Pancreas (tissue), 10 donors: ENCODE measurements around the gene GABRA5. TPM values are rescaled to one million over a fixed set of nuclear protein-coding genes. Genes with fewer than 3 reads are reported as not detected.

Source experiments
- ATAC-seq, 4 donors: fragments of 200-7000 bp; cut with Tn5 transposase; one replicate each; pipeline versions ENCODE4 v1.8.0 to v1.9.1; 2020; ENCODE audit warnings: mild to moderate bottlenecking in 4 of 4, moderate library complexity in 4 of 4
- DNase-seq, 6 donors: peaks; one replicate each; pipeline ENCODE4 v3.0.0-alpha.2; 2020
- FAIRE-seq: peaks from 2 replicates; lab custom pipeline; 2012; peaks lifted over from hg19 to GRCh38; lab: Jason Lieb, UNC
- H3K27ac ChIP-seq, 4 donors: fragments of 200-600 bp; sonication (generic); 1 replicate in 3 of 4; 2 replicates in 1 of 4; pipeline versions ENCODE4 v1.5.0 to v1.8.0; 2020
- H3K27me3 ChIP-seq, 4 donors: fragments of 200-600 bp; one replicate each; pipeline ENCODE4 v1.8.0; 2021
- H3K36me3 ChIP-seq, 3 donors: fragments of 200-600 bp; sonication (generic) in 1 of 3; one replicate each; pipeline versions ENCODE4 v1.5.0 to v1.8.0; 2020 to 2021
- H3K4me1 ChIP-seq, 3 donors: fragments of 200-600 bp; one replicate each; pipeline ENCODE4 v1.8.0; 2021
- H3K4me3 ChIP-seq, 4 donors: fragments of 200-600 bp; sonication (generic) in 2 of 4; one replicate each; pipeline versions ENCODE4 v1.5.0 to v1.8.0; 2020 to 2021
- H3K9me3 ChIP-seq, 4 donors: fragments of 200-600 bp; one replicate each; pipeline ENCODE4 v1.8.0; 2021
- WGBS, 2 donors: extraction: QIAGEN DNeasy Blood & Tissue Kit; methylation state at CpG; one replicate each; pipeline ENCODE4 v1.1.7; 2013; 5-methylcytosine and 5-hydroxymethylcytosine counted together
- intact Hi-C, 3 donors: fragments of 100-400 bp; cut with DNase I; formaldehyde crosslinking; loops; one replicate each; pipeline versions ENCODE4 v1.11.1 to v1.14.2; 2022
- polyA plus RNA-seq, 2 donors: library from polyadenylated mRNA; stranded (reverse); fragments of 200-250 nt; gene quantifications; one replicate each; pipeline ENCODE4 v1.2.3, GENCODE V29; 2013
- total RNA-seq, 6 donors: library from RNA; stranded (reverse); fragmentation: NEBNext Ultra II Directional in 4 of 6; extraction: Animal tissue kit (Norgen Biotek cat#: 25700) in 4 of 6; gene quantifications; one replicate each; pipeline versions ENCODE4 v1.2.1 to v1.2.4, GENCODE V29; 2021 to 2023
- TF ChIP-seq, protein P1 (sequence below), 4 donors: fragments of 200-600 bp; sonication (generic) in 3 of 4; IDR thresholded peaks; one replicate each; pipeline versions ENCODE4 v1.5.0 to v1.8.0; 2021; ENCODE audit warnings: antibody characterized with exemption in 4 of 4
- donor health status: healthy with polysubstance abuse.
- donor health status: DM: no; HTN: no; CAD: no; lungs with moderate emphysema.
- donor health status: DM: no; HTN: no; CAD: no.
- donor health status: control.
- donor health status: control.
- donor health status: Bipolar disorder and iron deficiency.
- donor health status: DM: yes; HTN: yes; CAD: no.
- donor health status: DM: no; HTN: no; CAD: no.
- donor health status: DM: no; HTN: no; CAD: no.
- donor health status: DM: yes; HTN: yes; CAD: no.

The GABRA5 gene
- total and polyA plus RNA-seq, 8 donors = 0.16 to 0.52 (median 0.28) TPM; not detected in 4

DNA sequence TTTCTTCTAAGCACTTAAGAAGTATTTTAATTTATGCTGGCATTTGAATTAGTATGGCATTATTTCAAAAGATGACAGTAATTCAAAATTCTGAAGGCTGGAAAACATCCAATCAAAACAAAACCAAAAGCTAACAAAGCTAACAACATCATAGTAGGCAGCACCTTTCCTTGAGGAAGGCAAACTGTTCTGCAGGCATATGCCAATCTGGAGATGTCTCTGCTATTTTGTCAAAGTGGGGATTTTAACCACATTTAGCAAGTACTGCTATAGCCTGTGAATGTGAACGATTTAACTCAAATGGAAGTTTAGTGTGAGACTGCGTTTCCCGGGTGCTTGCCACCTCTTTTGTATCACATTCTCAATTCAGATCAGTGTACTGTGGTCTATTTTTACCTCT, 16.7 kb upstream of the GABRA5 start:
- FAIRE-seq (no peak), DNase-seq (no peak), ATAC-seq (no peak)
- Histone ChIP-seq H3K27me3 (no peaks in the 10 kb centered on the region), H3K4me1 (no peaks in the 10 kb centered on the region), H3K9me3 (no peaks in the 10 kb centered on the region), H3K27ac (no peak overlapping the region), H3K36me3 (no peaks in the 10 kb centered on the region), H3K4me3 (no peak overlapping the region)
- 69 to 76% methylated on average over 3 of the region's 3 CpGs for WGBS, 2 donors
- TF ChIP-seq, protein P1, sequence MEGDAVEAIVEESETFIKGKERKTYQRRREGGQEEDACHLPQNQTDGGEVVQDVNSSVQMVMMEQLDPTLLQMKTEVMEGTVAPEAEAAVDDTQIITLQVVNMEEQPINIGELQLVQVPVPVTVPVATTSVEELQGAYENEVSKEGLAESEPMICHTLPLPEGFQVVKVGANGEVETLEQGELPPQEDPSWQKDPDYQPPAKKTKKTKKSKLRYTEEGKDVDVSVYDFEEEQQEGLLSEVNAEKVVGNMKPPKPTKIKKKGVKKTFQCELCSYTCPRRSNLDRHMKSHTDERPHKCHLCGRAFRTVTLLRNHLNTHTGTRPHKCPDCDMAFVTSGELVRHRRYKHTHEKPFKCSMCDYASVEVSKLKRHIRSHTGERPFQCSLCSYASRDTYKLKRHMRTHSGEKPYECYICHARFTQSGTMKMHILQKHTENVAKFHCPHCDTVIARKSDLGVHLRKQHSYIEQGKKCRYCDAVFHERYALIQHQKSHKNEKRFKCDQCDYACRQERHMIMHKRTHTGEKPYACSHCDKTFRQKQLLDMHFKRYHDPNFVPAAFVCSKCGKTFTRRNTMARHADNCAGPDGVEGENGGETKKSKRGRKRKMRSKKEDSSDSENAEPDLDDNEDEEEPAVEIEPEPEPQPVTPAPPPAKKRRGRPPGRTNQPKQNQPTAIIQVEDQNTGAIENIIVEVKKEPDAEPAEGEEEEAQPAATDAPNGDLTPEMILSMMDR (IDR thresholded peaks at IDR 0.05) = no peak
- intact Hi-C loops = no loop called here

DNA sequence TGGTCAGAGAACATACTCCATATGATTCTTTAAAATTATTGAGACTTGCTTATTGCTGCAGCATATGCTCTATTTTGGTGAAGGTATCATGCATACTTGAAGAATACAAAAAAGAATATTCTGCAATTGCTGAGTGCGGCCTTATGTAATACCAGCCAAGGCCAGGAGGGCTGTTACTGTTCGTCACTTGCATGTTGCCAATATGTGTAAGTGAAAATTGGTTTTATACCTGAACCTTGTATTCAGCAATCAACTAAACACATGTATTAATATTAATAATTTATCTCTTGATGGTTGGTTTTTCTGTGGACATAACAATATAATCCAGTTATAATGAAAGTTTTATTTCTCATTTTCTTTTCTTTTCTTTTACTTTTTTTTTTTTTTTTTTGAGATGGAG, 13.9 kb upstream of the GABRA5 start:
- H3K36me3 ChIP-seq = no peaks in the 10 kb centered on the region
- ATAC-seq = no peak
- H3K27me3 ChIP-seq = peaks cover 0 to 4% (median 0%) of the 10 kb centered on the region in 4 donors
- no peak overlapping the region for H3K4me3 ChIP-seq
- no peak for DNase-seq
- no peak overlapping the region for H3K27ac ChIP-seq
- TF ChIP-seq, protein P1 (IDR thresholded peaks at IDR 0.05) = no peak
- no peak for FAIRE-seq
- intact Hi-C loops = no loop called here
- H3K4me1 ChIP-seq = no peaks in the 10 kb centered on the region
- no peaks in the 10 kb centered on the region for H3K9me3 ChIP-seq
- WGBS, 2 donors = 72 to 83% methylated on average over 2 of the region's 2 CpGs

DNA sequence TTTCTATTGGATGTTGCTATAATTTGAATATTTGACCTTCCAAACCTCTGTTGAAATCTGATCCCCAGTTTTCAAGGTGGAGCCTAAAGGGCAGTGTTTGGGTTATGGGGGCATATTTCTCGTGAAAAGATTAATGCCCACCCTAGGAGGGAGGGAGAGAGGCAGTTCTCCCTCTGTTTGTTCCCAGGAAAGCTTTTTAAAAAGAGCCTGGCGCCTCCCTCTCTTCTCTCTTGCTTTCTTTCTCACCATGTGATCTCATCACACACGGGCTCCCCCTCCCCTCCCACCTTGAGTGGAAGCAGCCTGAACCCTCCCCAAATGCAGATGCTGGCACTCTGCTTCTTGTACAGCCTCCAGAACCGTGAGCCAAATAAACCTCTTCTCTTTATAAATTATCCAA, 12.4 kb upstream of the GABRA5 start:
- Histone ChIP-seq H3K4me3 (no peak overlapping the region), H3K27ac (no peak overlapping the region), H3K27me3 (peaks cover 0 to 4% (median 0%) of the 10 kb centered on the region in 4 donors), H3K36me3 (no peaks in the 10 kb centered on the region), H3K4me1 (no peaks in the 10 kb centered on the region), H3K9me3 (no peaks in the 10 kb centered on the region)
- 43 to 47% methylated on average over 4 of the region's 4 CpGs for WGBS, 2 donors
- DNase-seq = no peak
- FAIRE-seq = no peak
- intact Hi-C loops = no loop called here
- no peak for ATAC-seq
- TF ChIP-seq, protein P1 (IDR thresholded peaks at IDR 0.05) = no peak

DNA sequence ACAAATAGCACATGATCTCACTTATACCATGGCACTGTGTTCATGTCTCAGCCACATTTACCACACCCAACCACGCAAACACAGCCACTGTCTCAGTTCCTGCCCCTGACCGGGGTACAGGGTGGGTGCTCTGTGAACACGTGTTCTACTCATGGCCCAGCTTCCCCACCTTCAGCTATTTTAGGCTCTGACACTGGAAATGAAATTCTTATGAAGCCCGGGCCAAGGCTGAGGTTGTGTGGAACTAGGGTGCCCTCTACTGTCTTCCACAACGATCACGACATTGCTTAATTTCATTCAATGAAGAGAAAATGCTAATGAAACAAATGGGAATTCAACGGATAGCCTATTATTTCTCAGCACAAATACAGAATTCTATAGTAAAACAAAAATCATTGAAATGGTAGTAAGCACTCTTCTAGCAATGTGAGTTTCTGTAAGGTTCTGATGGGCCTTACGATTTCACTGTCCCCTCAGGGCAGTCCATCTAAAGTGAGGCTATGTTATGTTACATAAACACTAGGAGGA, 2.1 kb upstream of the GABRA5 start:
- TF ChIP-seq, protein P1 (IDR thresholded peaks at IDR 0.05) = peak in 3 of 4 donors; percentile 20 to 36 (median 34)
- FAIRE-seq = no peak
- no peak overlapping the region for H3K4me3 ChIP-seq
- no peaks in the 10 kb centered on the region for H3K36me3 ChIP-seq
- intact Hi-C loops = no loop called here
- WGBS, 2 donors = 6 to 7% methylated on average over 8 of the region's 8 CpGs
- no peak overlapping the region for H3K27ac ChIP-seq
- H3K9me3 ChIP-seq = no peaks in the 10 kb centered on the region
- peak in 1 of 6 donors; percentile 38 for DNase-seq
- H3K4me1 ChIP-seq = no peaks in the 10 kb centered on the region
- ATAC-seq = peak; percentile 55 to 87 (median 83)
- H3K27me3 ChIP-seq = peaks cover 3 to 28% (median 5%) of the 10 kb centered on the region in 4 donors

DNA sequence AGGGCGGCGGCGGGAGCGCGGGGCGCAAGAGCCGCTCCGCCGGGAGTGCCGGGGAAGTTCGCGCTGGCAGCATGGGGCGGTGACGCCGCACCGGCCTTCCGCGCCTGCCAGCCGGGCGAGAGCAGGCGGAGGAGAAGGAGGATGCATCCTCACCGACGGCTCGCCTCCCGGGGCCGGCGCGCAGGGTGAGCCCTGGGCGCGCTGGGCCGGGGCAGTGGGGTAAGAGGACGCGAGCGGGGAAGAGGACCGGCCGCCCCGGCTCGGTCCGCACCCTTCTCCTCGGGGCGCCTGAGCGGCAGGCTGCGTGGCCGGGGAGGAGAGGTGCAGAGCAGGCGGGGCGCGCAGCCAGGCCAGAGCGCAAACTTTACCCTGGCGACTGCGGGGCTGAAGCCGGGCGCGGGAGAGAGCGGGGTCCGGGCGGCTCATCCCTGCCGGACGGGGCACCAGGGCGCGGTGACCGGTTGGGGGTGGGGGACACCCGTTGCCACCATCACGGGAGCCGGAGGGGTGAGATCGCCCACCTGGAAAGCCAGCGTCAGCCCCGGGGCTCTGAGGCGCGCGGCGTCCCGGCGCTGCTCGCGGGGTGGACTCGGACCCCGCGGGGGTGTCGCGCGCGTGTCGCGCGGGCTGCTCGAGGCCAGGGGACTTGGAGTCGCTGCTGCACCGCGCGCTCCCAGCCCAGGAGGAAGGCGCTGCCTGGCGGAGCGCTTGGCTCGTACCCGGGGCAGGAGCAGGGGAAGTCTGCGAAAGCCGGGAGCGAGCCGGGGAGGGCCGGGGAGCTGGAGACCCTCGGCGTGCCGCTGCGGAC, 542 bp downstream of the GABRA5 start:
- H3K4me3 ChIP-seq = peak overlapping the region in 2 of 4 donors; percentile 13 to 17
- no peak overlapping the region for H3K27ac ChIP-seq
- WGBS, 2 donors = 1% methylated on average over 67 to 104 of the region's 104 CpGs
- ATAC-seq = peak in 1 of 4 donors; percentile 16
- DNase-seq = peak in 1 of 6 donors; percentile 72
- no peak for FAIRE-seq
- no peaks in the 10 kb centered on the region for H3K4me1 ChIP-seq
- H3K36me3 ChIP-seq = no peaks in the 10 kb centered on the region
- intact Hi-C loops = no loop called here
- peaks cover 3 to 28% (median 5%) of the 10 kb centered on the region in 4 donors for H3K27me3 ChIP-seq
- H3K9me3 ChIP-seq = no peaks in the 10 kb centered on the region
- TF ChIP-seq, protein P1 (IDR thresholded peaks at IDR 0.05) = no peak
